ENCODE results near the gene MIP. TPM values are rescaled to one million over a fixed set of nuclear protein-coding genes. Genes with fewer than 3 reads are reported as not detected.
A peak's percentile ranks its signal among the peaks of the same experiment; 100 is the strongest.
"Not testable (repeated sequence)": the region's sequence is repeated elsewhere in the genome, so short reads cannot be mapped to it uniquely, and the experiment has no call there.

The MIP gene
- total RNA-seq, 1 experiment from 2014 or later, result 0.17 TPM

- Histone ChIP-seq H3K9me3 (ENCODE audit: control insufficient read depth, low read depth, low read length) (no peaks in the 10 kb centered on the region), H3K79me1 (ENCODE audit: insufficient read depth, low read depth, low read length, poor library complexity, severe bottlenecking) (no peaks in the 10 kb centered on the region), H4K20me1 (ENCODE audit: control insufficient read depth, insufficient read depth, insufficient read length) (no peaks in the 10 kb centered on the region), H3T11ph (ENCODE audit: low read length) (peak within 1 kb of the TSS; percentile 64), H3K27ac (ENCODE audit: insufficient read length, low read depth, low read length) (peak within 1 kb of the TSS; percentile 9), H3K56ac (ENCODE audit: insufficient read length, low read depth, low read length) (no peak within 1 kb of the TSS), H3K14ac (ENCODE audit: insufficient read depth, low read length) (peak within 1 kb of the TSS; percentile 72), H2BK15ac (ENCODE audit: low read depth, low read length) (no peak within 1 kb of the TSS), H2BK5ac (ENCODE audit: insufficient read length, low read length) (no peak within 1 kb of the TSS), H2AFZ (ENCODE audit: low read length) (no peak within 1 kb of the TSS), H3K9ac (ENCODE audit: extremely low read depth, insufficient read length, low read length) (peak within 1 kb of the TSS; percentile 78), H4K8ac (replicated peaks; ENCODE audit: insufficient read length, low read depth, low read length) (no peak within 1 kb of the TSS), H2BK20ac (ENCODE audit: low read depth, low read length, poor library complexity, severe bottlenecking) (no peak within 1 kb of the TSS), H3K18ac (ENCODE audit: insufficient read length, low read depth, low read length) (peak within 1 kb of the TSS; percentile 84), H4K91ac (ENCODE audit: insufficient read length, low read depth, low read length) (no peak within 1 kb of the TSS), H2AK5ac (ENCODE audit: insufficient read length, low read length) (no peak within 1 kb of the TSS), H4K5ac (ENCODE audit: insufficient read length, low read depth, low read length) (no peak within 1 kb of the TSS), H3K23ac (ENCODE audit: insufficient read length, low read depth, low read length) (no peak within 1 kb of the TSS), H2BK120ac (ENCODE audit: low read depth, low read length, poor library complexity, severe bottlenecking) (no peak within 1 kb of the TSS), H3K27me3 (ENCODE audit: insufficient read depth, low read length) (no peaks in the 10 kb centered on the region), H3K4me2 (ENCODE audit: insufficient read depth, insufficient read length, low read length) (peak within 1 kb of the TSS; percentile 74), H2BK12ac (ENCODE audit: insufficient read length, low read depth, low read length) (no peak within 1 kb of the TSS), H3K23me2 (ENCODE audit: insufficient read length, low read depth, low read length, poor library complexity, severe bottlenecking) (peaks cover 3% of the 10 kb centered on the region), H3K4ac (ENCODE audit: low read depth, low read length) (no peak within 1 kb of the TSS; the same call in 1 of the 2 replicates), H3K79me2 (ENCODE audit: insufficient read depth, low read length) (no peaks in the 10 kb centered on the region), H3K4me1 (ENCODE audit: insufficient read depth, low read length) (peaks cover 4% of the 10 kb centered on the region; the same call in 1 of the 2 replicates)
- TF ChIP-seq CTCF (conservative IDR thresholded peaks at IDR 0.05), result no peak
- peaks cover 34 to 43% of the 10 kb centered on the region in 2 experiments for H3K4me1 Mint-ChIP-seq
- H3K27me3 Mint-ChIP-seq (ENCODE audit: low read depth), result peaks cover 1% of the 10 kb centered on the region
- no CpG with 5 or more reads among the region's 58 CpGs for WGBS (ENCODE audit: extremely low coverage, insufficient read length, low lambda C conversion rate)
- H3K4me3 Mint-ChIP-seq, result peak within 1 kb of the TSS; percentile 85 to 86
- peaks cover 20 to 30% (median 23%) of the 10 kb centered on the region in 3 experiments for H3K36me3 Mint-ChIP-seq (ENCODE audit: insufficient read depth in 1 of 3, low read depth in 3 of 3)
- DNase-seq, result peak; percentile 94
- H3K9me3 Mint-ChIP-seq, result peaks cover 9 to 15% of the 10 kb centered on the region in 2 experiments
- H3K27ac Mint-ChIP-seq, result peak within 1 kb of the TSS; percentile 95 to 98 (median 97)
Measured at GRCh38 chr12:56448860-56449621, 5.4 kb downstream of the MIP start, which contains the start of gene TIMELESS. Gene TIMELESS, minus strand, starts transcription at chr12:56449426. Its CDS starts 15,256 bp downstream, at chr12:56434170.

GRCh38 chr12:56443208-56443607 is 11.2 kb downstream of the MIP start:
- not testable (repeated sequence) for H3K14ac ChIP-seq (ENCODE audit: insufficient read depth, low read length); H2BK12ac ChIP-seq (ENCODE audit: insufficient read length, low read depth, low read length); H3K23ac ChIP-seq (ENCODE audit: insufficient read length, low read depth, low read length); H3T11ph ChIP-seq (ENCODE audit: low read length); H3K56ac ChIP-seq (ENCODE audit: insufficient read length, low read depth, low read length); H3K4me3 Mint-ChIP-seq; H2BK15ac ChIP-seq (ENCODE audit: low read depth, low read length); H3K23me2 ChIP-seq (ENCODE audit: insufficient read length, low read depth, low read length, poor library complexity, severe bottlenecking); H4K20me1 ChIP-seq (ENCODE audit: control insufficient read depth, insufficient read depth, insufficient read length); H2BK120ac ChIP-seq (ENCODE audit: low read depth, low read length, poor library complexity, severe bottlenecking); H2BK5ac ChIP-seq (ENCODE audit: insufficient read length, low read length); H3K4me1 ChIP-seq (ENCODE audit: insufficient read depth, low read length); H3K27me3 ChIP-seq (ENCODE audit: insufficient read depth, low read length); H3K79me1 ChIP-seq (ENCODE audit: insufficient read depth, low read depth, low read length, poor library complexity, severe bottlenecking); H3K4ac ChIP-seq (ENCODE audit: low read depth, low read length); H3K4me2 ChIP-seq (ENCODE audit: insufficient read depth, insufficient read length, low read length); H3K27ac ChIP-seq (ENCODE audit: insufficient read length, low read depth, low read length); H4K8ac ChIP-seq (replicated peaks; ENCODE audit: insufficient read length, low read depth, low read length); H2AFZ ChIP-seq (ENCODE audit: low read length); H3K9me3 ChIP-seq (ENCODE audit: control insufficient read depth, low read depth, low read length); H3K27me3 Mint-ChIP-seq (ENCODE audit: low read depth); H4K5ac ChIP-seq (ENCODE audit: insufficient read length, low read depth, low read length); H3K9ac ChIP-seq (ENCODE audit: extremely low read depth, insufficient read length, low read length); DNase-seq; H3K18ac ChIP-seq (ENCODE audit: insufficient read length, low read depth, low read length); H4K91ac ChIP-seq (ENCODE audit: insufficient read length, low read depth, low read length); H3K79me2 ChIP-seq (ENCODE audit: insufficient read depth, low read length); H2BK20ac ChIP-seq (ENCODE audit: low read depth, low read length, poor library complexity, severe bottlenecking); H2AK5ac ChIP-seq (ENCODE audit: insufficient read length, low read length)
- no CpG with 5 or more reads among the region's 2 CpGs for WGBS (ENCODE audit: extremely low coverage, insufficient read length, low lambda C conversion rate)
- Mint-ChIP-seq H3K36me3 (ENCODE audit: insufficient read depth in 1 of 3, low read depth in 3 of 3) (peaks cover 51 to 67% (median 60%) of the 10 kb centered on the region in 3 experiments), H3K4me1 (peaks cover 27 to 30% of the 10 kb centered on the region in 2 experiments), H3K27ac (peak overlapping the region; percentile 46 to 68 (median 61); a peak in 4 of 7 replicates), H3K9me3 (peaks cover 31 to 33% of the 10 kb centered on the region in 2 experiments)
